GM23248 (cell line): ENCODE data around the gene C1orf122. TPM values are rescaled to one million over a fixed set of nuclear protein-coding genes. Genes with fewer than 3 reads are reported as not detected.

ENCODE experiments used
- DNase-seq: peaks from one replicate; pipeline ENCODE4 v3.0.0-alpha.2; 2015
- H2AFZ ChIP-seq: fragments of 200-600 bp; sonication (generic); 2 replicates; pipeline ENCODE4 v1.6.1; 2016; ENCODE audit warnings: antibody characterized with exemption
- H3F3A ChIP-seq: fragments of 200-600 bp; sonication (generic); 2 replicates; pipeline ENCODE4 v1.6.1; 2016; ENCODE audit warnings: mild to moderate bottlenecking, antibody characterized with exemption, mixed run types; ENCODE audit not compliant: insufficient read depth
- H3K27ac ChIP-seq: fragments of 200-600 bp; sonication (generic); 2 replicates; pipeline ENCODE4 v1.5.1; 2016; ENCODE audit warnings: mild to moderate bottlenecking
- H3K27me3 ChIP-seq: fragments of 200-600 bp; sonication (generic); replicated peaks from 2 replicates; pipeline ENCODE4 v1.6.1; 2016; ENCODE audit warnings: mild to moderate bottlenecking; ENCODE audit not compliant: insufficient read depth
- H3K36me3 ChIP-seq: fragments of 200-600 bp; sonication (generic); 2 replicates; pipeline ENCODE4 v1.6.1; 2016; ENCODE audit warnings: low read depth, mild to moderate bottlenecking
- H3K4me1 ChIP-seq: fragments of 200-600 bp; sonication (generic); 2 replicates; pipeline ENCODE4 v1.6.1; 2016; ENCODE audit warnings: mild to moderate bottlenecking; ENCODE audit not compliant: insufficient read depth
- H3K4me2 ChIP-seq: fragments of 200-600 bp; sonication (generic); one replicate; pipeline ENCODE4 v1.6.1; 2016; ENCODE audit warnings: mild to moderate bottlenecking; ENCODE audit not compliant: unreplicated experiment
- H3K4me3 ChIP-seq: fragments of 200-600 bp; sonication (generic); 2 replicates; pipeline ENCODE4 v1.5.1; 2016; ENCODE audit warnings: mild to moderate bottlenecking
- H3K79me2 ChIP-seq: fragments of 200-600 bp; sonication (generic); 2 replicates; pipeline ENCODE4 v1.6.1; 2016; ENCODE audit warnings: mild to moderate bottlenecking; ENCODE audit not compliant: insufficient read depth
- H3K9ac ChIP-seq: fragments of 200-600 bp; sonication (generic); 2 replicates; pipeline ENCODE4 v1.6.1; 2016; ENCODE audit warnings: mild to moderate bottlenecking
- H3K9me2 ChIP-seq: fragments of 200-600 bp; sonication (generic); 2 replicates; pipeline ENCODE4 v1.6.1; 2016; ENCODE audit warnings: mixed run types, mild to moderate bottlenecking, moderate library complexity; ENCODE audit not compliant: insufficient read depth
- H3K9me3 ChIP-seq: fragments of 200-600 bp; sonication (generic); one replicate; pipeline ENCODE4 v1.6.1; 2017; ENCODE audit warnings: low read depth
- H4K20me1 ChIP-seq: fragments of 200-600 bp; sonication (generic); 2 replicates; pipeline ENCODE4 v1.6.0; 2016; ENCODE audit not compliant: insufficient read depth
- EZH2 ChIP-seq: fragments of 200-600 bp; sonication (generic); IDR thresholded peaks from 2 replicates; pipeline ENCODE4 v1.6.1; 2018; ENCODE audit warnings: antibody characterized with exemption, mild to moderate bottlenecking; ENCODE audit not compliant: insufficient read depth, poor library complexity, severe bottlenecking
- EZH2phosphoT487 ChIP-seq: fragments of 200-600 bp; sonication (generic); IDR thresholded peaks from 2 replicates; pipeline ENCODE4 v1.6.1; 2018; ENCODE audit warnings: antibody characterized with exemption, moderate library complexity, mild to moderate bottlenecking, low read depth; ENCODE audit not compliant: insufficient read depth
- WGBS, 2 experiments: methylation state at CpG; one replicate each; pipeline ENCODE4 v1.1.6; 2015 to 2017; ENCODE audit warnings: low lambda C conversion rate in 2 of 2, low coverage in 1 of 2; ENCODE audit errors: missing lambda C conversion rate in 2 of 2; 5-methylcytosine and 5-hydroxymethylcytosine counted together
- in situ Hi-C: fragments of 300-500 bp; cut with MboI; formaldehyde crosslinking; loops from 2 replicates; pipeline ENCODE4 v1.15.0; 2020
- polyA plus RNA-seq: library from polyadenylated mRNA; unstranded; fragments of >200 nt; fragmentation: Nextera tagmentation; extraction: Ambion mirVana; gene quantifications from 2 replicates; pipeline ENCODE4 v1.2.1, GENCODE V29; 2016
- total RNA-seq: library from RNA; depleted of rRNA; stranded (reverse); fragments of >200 nt; shearing (Covaris generic); gene quantifications from 2 replicates; pipeline ENCODE4 v1.2.3, GENCODE V29; 2014

The C1orf122 gene
- total and polyA plus RNA-seq, 2 experiments from 2014 or later: 103 to 110 TPM

DNA sequence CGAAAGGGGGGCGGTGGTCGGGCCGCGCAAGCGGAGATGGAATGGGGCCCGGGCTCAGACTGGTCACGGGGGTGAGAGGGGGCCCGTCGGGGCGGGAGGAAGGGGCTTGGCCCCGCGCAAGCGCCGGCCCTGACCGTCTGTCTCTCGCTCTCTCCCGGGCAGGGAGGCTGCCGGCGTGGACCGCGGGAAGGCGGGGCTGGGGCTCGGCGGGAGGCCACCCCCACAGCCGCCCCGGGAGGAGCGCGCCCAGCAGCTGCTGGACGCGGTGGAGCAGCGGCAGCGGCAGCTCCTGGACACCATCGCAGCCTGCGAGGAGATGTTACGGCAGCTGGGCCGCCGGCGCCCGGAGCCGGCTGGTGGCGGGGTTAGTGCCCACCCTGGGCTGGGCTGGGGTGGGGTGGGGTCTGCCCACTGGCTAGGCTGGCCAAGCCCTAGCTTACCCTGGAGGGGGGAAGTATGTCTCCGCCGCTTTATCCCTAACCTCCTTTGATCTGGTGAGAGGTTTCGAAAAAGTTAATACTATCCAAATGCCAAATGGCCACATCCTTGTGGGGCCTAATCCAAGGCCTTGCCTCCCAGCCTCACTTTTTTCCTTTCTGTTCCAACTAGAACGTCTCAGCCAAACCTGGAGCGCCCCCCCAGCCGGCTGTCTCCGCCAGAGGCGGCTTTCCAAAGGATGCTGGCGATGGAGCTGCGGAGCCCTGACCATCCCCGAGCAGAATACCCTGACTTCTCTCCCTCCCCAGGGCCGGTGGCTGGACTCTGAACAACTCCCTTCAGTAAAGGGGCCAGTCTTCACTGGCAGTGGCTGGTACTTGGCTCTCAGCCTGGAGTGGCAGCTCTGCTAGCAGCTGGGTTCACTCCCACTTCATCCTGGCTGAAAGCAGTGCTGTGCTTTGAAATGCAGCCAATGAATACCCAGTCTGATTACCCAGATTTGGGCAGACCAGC lies 1.1 kb downstream of the C1orf122 start:
- H2AFZ ChIP-seq: peak overlapping the region; percentile 83
- TF ChIP-seq EZH2 (no peak), EZH2phosphoT487 (no peak)

DNA sequence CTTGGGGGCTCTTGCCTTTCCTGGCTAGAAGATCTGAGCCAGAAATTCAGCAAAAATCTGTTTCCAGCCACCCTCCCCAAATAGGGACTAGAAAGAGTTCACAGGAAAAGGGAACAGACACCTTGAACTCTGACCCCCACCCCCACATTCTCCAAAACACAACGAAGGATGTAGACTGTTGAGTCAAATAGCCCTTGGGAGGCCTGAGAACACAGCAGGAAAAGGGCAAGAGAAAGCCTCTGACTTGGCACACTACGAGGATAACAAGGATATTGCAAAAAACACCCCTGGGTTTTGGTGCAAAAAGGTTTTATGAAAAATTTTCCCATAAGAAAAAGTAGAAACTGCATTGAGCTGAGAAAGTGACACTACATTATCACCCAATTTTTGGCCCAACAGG lies 2.4 kb downstream of the C1orf122 start:
- H3K79me2 ChIP-seq: peaks cover 86% of the 10 kb centered on the region
- H3K27me3 ChIP-seq: no peaks in the 10 kb centered on the region
- H3K9me3 ChIP-seq: no peaks in the 10 kb centered on the region
- TF ChIP-seq EZH2phosphoT487: no peak
- no peak for TF ChIP-seq EZH2
- DNase-seq: peak; percentile 46
- no peaks in the 10 kb centered on the region for H4K20me1 ChIP-seq
- WGBS, 2 experiments: 23 to 26% methylated on average over 2 of the region's 2 CpGs
- no peak overlapping the region for H2AFZ ChIP-seq
- H3K9me2 ChIP-seq: no peaks in the 10 kb centered on the region
- in situ Hi-C loops: no loop called here
- H3K36me3 ChIP-seq: peaks cover 17% of the 10 kb centered on the region
- H3K27ac ChIP-seq: peak overlapping the region; percentile 80
- peak overlapping the region; percentile 96; the same call in 1 of the 2 replicates for H3K4me3 ChIP-seq
- H3F3A ChIP-seq: peaks cover 31% of the 10 kb centered on the region
- H3K4me1 ChIP-seq: peaks cover 26% of the 10 kb centered on the region
- peak overlapping the region; percentile 89 for H3K4me2 ChIP-seq
- H3K9ac ChIP-seq: peak overlapping the region; percentile 88; the same call in 1 of the 2 replicates

More for the DNA sequence above, 1.1 kb downstream of the C1orf122 start:
- no peaks in the 10 kb centered on the region for H3K9me3 ChIP-seq
- H3K4me3 ChIP-seq: peak overlapping the region; percentile 96
- peaks cover 30% of the 10 kb centered on the region for H3K36me3 ChIP-seq
- H3F3A ChIP-seq: peaks cover 33% of the 10 kb centered on the region
- H3K27me3 ChIP-seq: no peaks in the 10 kb centered on the region
- H3K79me2 ChIP-seq: peaks cover 74% of the 10 kb centered on the region
- in situ Hi-C loops: no loop called here
- H3K4me2 ChIP-seq: peak overlapping the region; percentile 89
- H4K20me1 ChIP-seq: no peaks in the 10 kb centered on the region
- peaks cover 26% of the 10 kb centered on the region for H3K4me1 ChIP-seq
- peak overlapping the region; percentile 80 for H3K27ac ChIP-seq
- 1 to 2% methylated on average over 36 to 45 of the region's 54 CpGs for WGBS, 2 experiments
- H3K9me2 ChIP-seq: no peaks in the 10 kb centered on the region
- peak; percentile 90 for DNase-seq
- H3K9ac ChIP-seq: peak overlapping the region; percentile 88

DNA sequence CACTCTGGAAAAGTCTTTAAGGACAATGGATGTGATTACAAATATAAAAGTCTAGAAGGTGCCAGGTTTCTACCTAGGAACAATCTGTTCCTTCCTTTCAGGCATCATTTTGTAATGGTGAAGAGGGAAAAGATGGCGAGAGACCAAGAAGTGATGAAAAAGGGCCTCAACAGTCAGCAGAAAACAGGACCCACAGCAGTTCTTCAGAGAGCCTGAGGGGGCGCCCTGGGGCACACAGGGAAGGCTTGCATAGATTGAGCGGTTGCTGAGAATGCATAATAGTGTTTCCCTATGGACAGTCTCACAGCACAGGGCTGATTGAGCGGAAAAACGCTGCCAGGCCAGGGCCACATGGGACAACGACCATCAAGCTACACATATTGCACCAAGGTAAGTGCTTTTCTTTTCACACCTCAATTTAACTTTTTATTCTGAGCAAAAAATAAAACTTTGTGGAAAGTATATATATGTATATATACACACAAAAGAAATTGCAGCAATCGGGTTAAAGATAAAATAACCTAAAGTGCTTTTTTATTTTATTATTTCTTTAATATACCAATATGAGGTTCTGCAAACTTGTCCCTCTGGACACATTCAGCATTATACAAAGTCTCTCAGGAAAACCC lies 3.6 kb downstream of the C1orf122 start:
- Histone ChIP-seq H3K27ac (peak overlapping the region; percentile 80), H3K9me2 (no peaks in the 10 kb centered on the region), H3K9ac (no peak overlapping the region), H3K27me3 (no peaks in the 10 kb centered on the region), H3K79me2 (peaks cover 76% of the 10 kb centered on the region), H3F3A (peaks cover 31% of the 10 kb centered on the region), H3K9me3 (no peaks in the 10 kb centered on the region), H3K4me1 (peaks cover 26% of the 10 kb centered on the region), H3K36me3 (peaks cover 6% of the 10 kb centered on the region), H3K4me2 (no peak overlapping the region), H4K20me1 (no peaks in the 10 kb centered on the region), H2AFZ (no peak overlapping the region), H3K4me3 (no peak overlapping the region)
- peak; percentile 90 for DNase-seq
- in situ Hi-C loops: no loop called here
- TF ChIP-seq EZH2: no peak
- no peak for TF ChIP-seq EZH2phosphoT487
- 58 to 64% methylated on average over 7 of the region's 7 CpGs for WGBS, 2 experiments

DNA sequence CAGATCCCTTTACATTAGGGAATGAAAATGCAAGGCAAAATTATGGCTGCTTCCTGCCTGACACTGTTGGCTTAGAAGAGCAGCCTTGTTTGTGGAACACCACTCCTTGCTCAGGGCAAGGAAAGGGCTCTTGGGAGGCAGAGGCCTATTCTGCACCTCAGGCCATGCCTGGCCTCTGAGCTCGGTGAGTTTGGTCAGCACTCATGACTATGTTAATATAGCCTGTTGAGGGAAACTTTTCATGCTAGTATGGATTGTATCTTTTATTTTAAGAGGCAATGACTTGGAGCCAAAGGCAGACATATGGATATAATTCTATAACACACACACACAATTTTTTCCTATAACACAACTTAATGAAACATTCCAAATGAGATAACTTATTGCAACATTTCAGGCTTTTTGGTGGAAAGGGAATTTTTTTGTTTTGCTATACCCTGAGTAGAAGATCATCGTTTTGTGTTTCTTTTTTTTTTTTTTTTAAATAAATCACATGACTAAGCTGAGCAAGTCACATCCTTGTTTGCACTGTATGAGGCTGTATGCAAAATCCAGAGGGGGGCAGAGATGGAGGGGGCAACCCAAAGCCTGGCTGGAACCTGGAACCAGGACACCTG lies 6.0 kb downstream of the C1orf122 start:
- Histone ChIP-seq H3K9me2 (no peaks in the 10 kb centered on the region), H3K4me3 (no peak overlapping the region), H3K79me2 (peaks cover 67% of the 10 kb centered on the region), H4K20me1 (no peaks in the 10 kb centered on the region), H3K9me3 (no peaks in the 10 kb centered on the region), H3K4me1 (peaks cover 19% of the 10 kb centered on the region), H3K9ac (no peak overlapping the region; the same call in 1 of the 2 replicates), H3K27me3 (no peaks in the 10 kb centered on the region), H3K27ac (peak overlapping the region; percentile 27; the same call in 1 of the 2 replicates), H2AFZ (no peak overlapping the region), H3F3A (peaks cover 31% of the 10 kb centered on the region), H3K4me2 (no peak overlapping the region), H3K36me3 (peaks cover 11% of the 10 kb centered on the region; the same call in 1 of the 2 replicates)
- DNase-seq: no peak
- TF ChIP-seq EZH2phosphoT487 (no peak), EZH2 (no peak)
- in situ Hi-C loops: no loop called here
- WGBS, 2 experiments: 36 to 38% methylated on average over 2 of the region's 2 CpGs
